Right lobe of liver (tissue), 4 donors: ENCODE measurements around the gene PSMD13.

Source experiments
- CTCF ChIP-seq, 4 donors: fragments of 200-600 bp in 3 of 4; fragments of 450-650 bp in 1 of 4; IDR thresholded peaks; one replicate each; pipeline versions ENCODE4 v1.5.1 to v1.8.0; 2016 to 2022; ENCODE audit warnings: antibody characterized with exemption in 4 of 4, mild to moderate bottlenecking in 2 of 4
- POLR2A ChIP-seq: fragments of 450-650 bp; IDR thresholded peaks from one replicate; pipeline ENCODE4 v1.6.1; 2017; ENCODE audit warnings: antibody characterized with exemption, mild to moderate bottlenecking
- donor health status: DM: no; HTN: no; CAD: no.
- donor health status: DM: no; HTN: no; CAD: no.
- donor health status: DM: no; HTN: yes; CAD: no.

DNA sequence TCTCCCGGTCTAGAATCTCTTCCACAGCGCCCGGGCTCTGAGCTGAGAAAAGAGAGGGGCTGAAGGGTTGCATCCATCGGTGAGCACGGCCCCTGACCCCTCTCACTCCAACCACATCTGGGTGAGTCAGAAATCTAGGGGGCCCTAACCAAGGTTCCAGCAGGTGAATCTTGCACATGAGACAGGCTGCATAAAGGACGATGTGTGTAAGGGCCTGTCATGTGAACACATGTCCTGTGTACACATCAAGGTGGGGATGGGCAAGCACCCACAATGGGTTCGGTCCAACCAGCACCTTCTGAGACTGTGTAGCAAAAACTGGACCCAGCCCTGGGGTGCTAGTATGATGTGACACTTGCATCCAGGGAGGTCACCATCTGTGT lies 30.8 kb upstream of the PSMD13 start:
- TF ChIP-seq CTCF (IDR thresholded peaks at IDR 0.05) (no peak), POLR2A (no peak)
